ENCODE results near the gene LSM8.

DNA sequence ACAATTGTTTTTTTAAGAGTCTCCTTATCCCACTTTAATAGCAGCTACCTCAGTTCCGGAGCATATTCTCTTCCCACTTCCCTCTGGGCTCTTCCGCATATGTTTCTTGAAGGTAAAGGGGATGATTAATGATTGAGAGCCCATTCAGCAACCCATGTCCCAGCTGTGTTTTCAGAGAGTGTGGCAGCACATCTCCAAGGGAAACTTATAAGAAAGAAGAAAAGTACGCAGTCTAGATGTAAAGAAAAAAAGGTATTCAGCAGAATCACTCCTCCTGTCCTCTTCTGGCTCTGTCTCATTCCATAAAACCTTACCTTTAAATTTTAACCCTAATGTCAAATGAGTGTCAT is 30.8 kb downstream of the LSM8 start:
- no peak for TF ChIP-seq POLR2A (IDR thresholded peaks at IDR 0.05)
- TF ChIP-seq, protein P1, sequence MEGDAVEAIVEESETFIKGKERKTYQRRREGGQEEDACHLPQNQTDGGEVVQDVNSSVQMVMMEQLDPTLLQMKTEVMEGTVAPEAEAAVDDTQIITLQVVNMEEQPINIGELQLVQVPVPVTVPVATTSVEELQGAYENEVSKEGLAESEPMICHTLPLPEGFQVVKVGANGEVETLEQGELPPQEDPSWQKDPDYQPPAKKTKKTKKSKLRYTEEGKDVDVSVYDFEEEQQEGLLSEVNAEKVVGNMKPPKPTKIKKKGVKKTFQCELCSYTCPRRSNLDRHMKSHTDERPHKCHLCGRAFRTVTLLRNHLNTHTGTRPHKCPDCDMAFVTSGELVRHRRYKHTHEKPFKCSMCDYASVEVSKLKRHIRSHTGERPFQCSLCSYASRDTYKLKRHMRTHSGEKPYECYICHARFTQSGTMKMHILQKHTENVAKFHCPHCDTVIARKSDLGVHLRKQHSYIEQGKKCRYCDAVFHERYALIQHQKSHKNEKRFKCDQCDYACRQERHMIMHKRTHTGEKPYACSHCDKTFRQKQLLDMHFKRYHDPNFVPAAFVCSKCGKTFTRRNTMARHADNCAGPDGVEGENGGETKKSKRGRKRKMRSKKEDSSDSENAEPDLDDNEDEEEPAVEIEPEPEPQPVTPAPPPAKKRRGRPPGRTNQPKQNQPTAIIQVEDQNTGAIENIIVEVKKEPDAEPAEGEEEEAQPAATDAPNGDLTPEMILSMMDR (IDR thresholded peaks at IDR 0.05), result no peak
